Activated naive CD4-positive, alpha-beta T cell treated with anti-CD3 and anti-CD28 coated beads, Interleukin-2, amount 50 U/mL, for 72 hours (primary cell): ENCODE measurements around the gene PCID2. TPM values are rescaled to one million over a fixed set of nuclear protein-coding genes. Genes with fewer than 3 reads are reported as not detected.
A peak's percentile ranks its signal among the peaks of the same experiment; 100 is the strongest.

Experiments used
- ATAC-seq, 2 donors: fragments of 150-1000 bp; cut with Tn5 transposase; 2 replicates each; pipeline ENCODE4 v1.10.0; 2021; ENCODE audit warnings: mild to moderate bottlenecking in 2 of 2, moderate library complexity in 2 of 2
- DNase-seq, 2 donors: peaks; one replicate each; pipeline ENCODE4 v3.0.0; 2021 to 2022; ENCODE audit warnings: low spot score in 2 of 2
- H3K27ac Mint-ChIP-seq, 2 donors: one replicate each; pipeline ENCODE4 v1.8.0; 2022; ENCODE audit warnings: mild to moderate bottlenecking in 2 of 2, mixed read lengths in 2 of 2
- H3K36me3 Mint-ChIP-seq, 2 donors: one replicate each; pipeline ENCODE4 v1.8.0; 2022; ENCODE audit warnings: mixed read lengths in 2 of 2
- H3K9me3 Mint-ChIP-seq, 2 donors: one replicate each; pipeline ENCODE4 v1.8.0; 2022; ENCODE audit warnings: mixed read lengths in 2 of 2
- total RNA-seq, 2 donors: library from RNA; stranded (reverse); gene quantifications; one replicate each; pipeline ENCODE4 v1.2.3, GENCODE V29; 2022

The PCID2 gene
- total RNA-seq, 2 donors from 2014 or later, result 39.9 to 71.3 TPM

DNA sequence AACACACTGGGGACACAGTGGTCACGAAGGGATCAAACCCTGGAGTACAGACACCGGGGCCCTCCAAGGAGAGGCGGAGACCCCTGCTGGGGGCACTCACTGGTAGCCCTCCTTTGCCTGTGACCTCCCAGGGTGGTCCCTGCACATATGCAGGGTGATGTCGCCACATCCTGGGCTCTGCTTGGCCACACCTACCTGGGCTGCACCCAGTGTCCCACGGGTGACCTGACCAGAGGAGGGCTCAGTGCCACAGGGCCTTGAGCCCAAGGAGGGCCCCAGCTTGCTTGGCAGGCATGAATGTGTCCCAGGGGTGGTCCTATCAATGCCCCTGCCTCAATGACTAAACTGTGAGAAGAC lies 4.1 kb downstream of the PCID2 start:
- no peak for ATAC-seq
- DNase-seq, result no peak
- Mint-ChIP-seq H3K27ac (no peak overlapping the region), H3K9me3 (no peaks in the 10 kb centered on the region), H3K36me3 (peaks cover 14 to 25% of the 10 kb centered on the region in 2 donors)

DNA sequence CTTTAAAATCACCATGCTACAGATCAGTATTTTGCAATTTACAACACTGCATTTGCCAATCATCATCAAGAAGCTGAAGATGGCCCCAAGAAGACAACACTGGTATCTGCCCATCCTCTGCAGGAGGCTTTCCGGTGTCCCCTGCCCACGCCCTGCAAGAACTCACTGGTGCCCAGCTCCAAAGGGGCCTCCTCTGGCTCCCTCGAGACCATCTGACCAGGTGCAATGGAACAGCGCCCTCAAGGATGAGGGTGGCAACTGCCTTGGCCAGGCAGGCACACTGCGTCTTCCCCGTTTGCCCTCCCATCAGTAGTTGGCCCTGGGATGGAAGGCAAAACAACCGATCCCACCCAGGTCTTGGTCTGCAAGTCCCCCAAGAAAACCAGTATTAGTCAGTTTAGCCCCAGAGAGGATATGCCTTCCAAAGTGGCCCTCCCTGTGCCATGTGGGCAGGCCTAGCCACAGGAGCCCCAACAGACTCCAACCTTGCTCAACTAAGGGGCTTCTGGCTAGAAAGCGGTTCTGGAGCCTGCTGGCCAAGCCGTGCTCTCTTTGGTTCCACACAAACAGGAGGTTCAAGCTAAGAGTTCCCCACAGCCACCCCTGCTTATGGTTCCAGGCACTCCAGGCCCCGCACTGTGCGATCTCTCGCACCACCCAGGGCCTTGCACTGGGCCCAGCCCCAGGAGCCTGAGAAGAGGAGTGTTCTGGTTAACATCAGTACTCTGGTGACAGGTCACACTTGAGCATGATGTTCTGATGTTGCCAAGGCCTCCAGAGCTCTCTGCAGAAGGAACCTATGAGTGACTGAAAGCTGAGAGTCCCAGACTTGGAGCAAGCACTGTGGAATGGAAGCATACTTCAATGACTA lies 4.7 kb downstream of the PCID2 start:
- H3K36me3 Mint-ChIP-seq, result peaks cover 14 to 25% of the 10 kb centered on the region in 2 donors
- no peaks in the 10 kb centered on the region for H3K9me3 Mint-ChIP-seq

DNA sequence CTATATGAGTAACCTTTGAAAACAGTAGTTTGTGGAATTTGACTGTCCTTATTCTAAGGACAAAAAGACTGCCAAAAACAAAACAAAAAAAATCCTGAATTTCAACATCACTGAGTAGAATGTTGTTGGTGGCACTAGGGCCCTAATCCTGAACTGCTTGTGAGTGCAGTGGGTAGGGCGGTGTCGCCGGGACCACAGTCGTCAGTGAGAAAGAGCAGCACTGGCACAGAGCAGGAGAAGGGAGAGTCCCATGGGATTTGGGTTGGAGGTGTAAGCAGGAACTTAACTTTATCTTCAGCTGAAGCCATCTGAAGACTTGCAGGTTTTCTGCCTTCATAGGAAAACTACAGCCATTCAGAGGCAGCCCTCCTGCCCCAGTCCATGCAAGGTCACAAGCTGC lies 5.6 kb downstream of the PCID2 start:
- DNase-seq (no peak), ATAC-seq (no peak)
- peak overlapping the region in 1 of 2 donors; percentile 89 for H3K27ac Mint-ChIP-seq
- peaks cover 11 to 23% of the 10 kb centered on the region in 2 donors for H3K36me3 Mint-ChIP-seq
- no peaks in the 10 kb centered on the region for H3K9me3 Mint-ChIP-seq

More for the DNA sequence above, 4.7 kb downstream of the PCID2 start:
- no peak overlapping the region for H3K27ac Mint-ChIP-seq
- DNase-seq (no peak), ATAC-seq (no peak)

DNA sequence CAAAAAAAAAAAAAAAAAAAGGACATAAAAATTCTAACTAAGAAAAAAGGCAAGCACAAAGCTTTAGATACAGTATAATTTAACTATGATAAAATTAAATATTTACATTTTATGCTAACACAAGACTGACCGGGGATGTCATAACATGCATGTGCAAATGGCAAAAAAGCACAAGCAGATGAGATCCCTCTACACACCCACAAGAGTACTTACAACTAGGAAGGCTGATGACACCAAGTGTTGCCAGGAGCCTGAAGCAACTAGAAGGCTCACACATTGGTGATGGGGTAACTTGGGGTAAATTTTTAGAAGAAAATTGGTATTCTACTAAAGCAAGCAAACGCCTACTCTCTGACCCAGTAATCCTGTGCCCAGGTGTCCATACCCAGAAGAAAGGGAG lies 6.7 kb downstream of the PCID2 start:
- Mint-ChIP-seq H3K9me3 (no peaks in the 10 kb centered on the region), H3K27ac (peak overlapping the region in 1 of 2 donors; percentile 13), H3K36me3 (peaks cover 2 to 16% of the 10 kb centered on the region in 2 donors)
- ATAC-seq, result no peak
- DNase-seq, result no peak

DNA sequence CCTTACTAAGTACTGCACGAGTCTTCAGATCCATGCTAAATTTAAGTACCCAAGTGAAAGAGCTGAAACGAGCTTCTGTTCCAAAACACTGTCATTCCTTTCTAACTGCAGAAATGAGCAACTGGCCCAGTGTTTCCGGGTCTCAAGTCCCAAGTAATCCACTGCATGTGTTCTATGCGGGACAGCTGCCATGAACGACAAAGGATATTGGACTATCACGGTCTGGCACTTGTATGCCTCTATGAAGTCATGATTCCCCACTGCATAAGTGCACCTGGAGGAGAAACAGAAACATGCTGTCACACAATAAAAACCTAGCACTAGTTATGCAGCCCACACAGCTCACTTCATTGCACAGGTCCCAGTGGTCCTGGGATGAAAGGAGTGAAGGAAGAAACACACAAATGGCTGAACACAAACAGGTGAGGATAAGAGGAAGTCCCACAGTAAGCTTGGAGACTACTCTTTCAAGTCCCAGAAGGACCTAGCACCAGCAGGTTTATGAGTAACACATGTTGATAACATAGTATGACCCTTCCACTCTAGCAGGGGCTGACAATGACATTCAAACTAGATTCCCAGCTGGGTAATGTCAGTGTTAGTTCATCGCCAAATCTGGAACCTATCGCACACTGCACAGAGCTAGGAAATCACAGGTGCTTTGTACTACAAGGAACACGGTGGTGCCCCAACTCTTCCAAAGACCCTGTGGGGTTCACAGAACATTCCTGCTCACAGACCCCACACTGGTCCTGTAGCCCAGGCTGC lies 11.3 kb downstream of the PCID2 start:
- Mint-ChIP-seq H3K27ac (peak overlapping the region in 1 of 2 donors; percentile 14), H3K36me3 (no peaks in the 10 kb centered on the region), H3K9me3 (no peaks in the 10 kb centered on the region)
- no peak for ATAC-seq
- DNase-seq, result no peak

DNA sequence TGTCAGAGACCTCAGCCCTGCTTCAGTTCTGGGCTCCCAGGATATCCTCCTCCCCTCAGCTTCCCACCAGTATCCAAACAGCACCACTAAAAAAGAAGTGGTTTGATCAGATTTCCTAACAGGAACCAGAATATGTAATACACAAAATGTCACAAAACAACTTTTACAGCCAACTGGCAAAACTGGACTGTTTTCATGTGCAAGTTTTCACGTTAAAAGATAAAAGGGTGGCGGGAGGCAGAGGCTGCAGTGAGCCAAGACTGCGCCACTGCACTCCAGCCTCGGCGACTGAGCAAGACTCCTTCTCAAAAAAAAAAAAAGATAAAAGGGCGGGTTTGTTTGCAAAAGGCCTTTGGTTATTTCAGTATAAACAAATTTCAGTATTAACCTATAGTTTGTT lies 13.1 kb downstream of the PCID2 start:
- DNase-seq, result no peak
- ATAC-seq, result no peak
- Mint-ChIP-seq H3K27ac (no peak overlapping the region), H3K36me3 (peaks cover 0 to 2% of the 10 kb centered on the region in 2 donors), H3K9me3 (no peaks in the 10 kb centered on the region)

DNA sequence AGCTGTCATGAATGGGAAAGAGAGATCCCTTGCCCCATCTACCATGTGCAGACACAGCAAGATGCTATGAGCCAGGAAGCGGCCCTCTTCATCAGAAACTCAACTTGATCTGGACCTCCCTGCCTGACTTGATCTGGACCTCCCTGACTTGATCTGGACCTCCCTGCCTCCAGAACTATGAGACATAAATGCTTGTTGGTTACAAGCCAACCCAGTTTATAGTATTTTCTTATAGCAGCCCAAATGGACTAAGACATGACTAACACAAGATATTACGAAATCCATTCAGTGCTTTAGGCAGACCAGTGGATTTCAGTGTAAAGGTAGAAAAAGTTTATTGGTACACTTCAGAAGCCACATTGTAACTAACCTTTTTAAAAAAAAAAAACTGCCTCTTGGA lies 15.6 kb downstream of the PCID2 start:
- DNase-seq (no peak), ATAC-seq (no peak)
- Mint-ChIP-seq H3K9me3 (peaks cover 0 to 6% of the 10 kb centered on the region in 2 donors), H3K36me3 (peaks cover 16 to 26% of the 10 kb centered on the region in 2 donors), H3K27ac (peak overlapping the region in 1 of 2 donors; percentile 60)

DNA sequence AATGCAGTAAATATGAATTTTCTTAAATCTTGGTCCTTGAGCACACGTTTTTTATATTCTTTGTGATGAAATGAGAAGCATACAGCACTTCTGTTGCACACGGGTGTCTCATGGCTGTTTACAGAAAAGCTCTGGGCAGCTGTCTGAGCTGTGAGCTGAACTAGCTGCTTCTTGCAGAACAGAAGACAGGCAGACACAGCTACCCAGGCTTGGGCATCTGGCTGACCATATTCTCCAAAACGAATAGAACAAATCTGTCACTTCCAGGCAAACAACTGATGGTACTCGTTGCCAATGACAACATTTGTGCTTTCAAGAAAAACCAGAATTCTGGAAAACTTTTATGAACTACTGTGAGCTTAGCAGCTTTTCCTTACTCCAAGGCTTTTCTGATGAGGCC lies 16.2 kb downstream of the PCID2 start:
- peaks cover 0 to 6% of the 10 kb centered on the region in 2 donors for H3K9me3 Mint-ChIP-seq
- H3K36me3 Mint-ChIP-seq, result peaks cover 18 to 32% of the 10 kb centered on the region in 2 donors
- DNase-seq (no peak), ATAC-seq (no peak)
- H3K27ac Mint-ChIP-seq, result no peak overlapping the region

DNA sequence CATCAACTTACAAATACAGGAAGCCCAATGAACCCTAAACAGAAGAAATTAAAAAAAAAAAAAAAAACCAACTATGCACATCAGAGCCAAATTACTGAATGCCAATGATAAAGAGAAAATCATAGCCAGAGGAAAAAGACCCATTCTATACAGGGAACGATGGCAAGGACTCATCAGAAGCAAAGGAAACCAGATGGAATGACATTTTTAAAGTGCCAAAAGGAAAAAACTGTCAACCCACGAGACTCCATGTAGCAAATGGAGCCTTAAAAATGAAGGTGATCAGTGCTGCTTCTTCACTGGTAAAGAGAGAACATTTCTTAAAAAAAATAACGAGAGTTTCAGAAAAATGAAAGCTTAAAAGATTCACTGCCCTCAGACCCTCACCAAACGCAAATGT lies 18.3 kb downstream of the PCID2 start:
- peaks cover 18 to 45% of the 10 kb centered on the region in 2 donors for H3K36me3 Mint-ChIP-seq
- H3K27ac Mint-ChIP-seq, result no peak overlapping the region

DNA sequence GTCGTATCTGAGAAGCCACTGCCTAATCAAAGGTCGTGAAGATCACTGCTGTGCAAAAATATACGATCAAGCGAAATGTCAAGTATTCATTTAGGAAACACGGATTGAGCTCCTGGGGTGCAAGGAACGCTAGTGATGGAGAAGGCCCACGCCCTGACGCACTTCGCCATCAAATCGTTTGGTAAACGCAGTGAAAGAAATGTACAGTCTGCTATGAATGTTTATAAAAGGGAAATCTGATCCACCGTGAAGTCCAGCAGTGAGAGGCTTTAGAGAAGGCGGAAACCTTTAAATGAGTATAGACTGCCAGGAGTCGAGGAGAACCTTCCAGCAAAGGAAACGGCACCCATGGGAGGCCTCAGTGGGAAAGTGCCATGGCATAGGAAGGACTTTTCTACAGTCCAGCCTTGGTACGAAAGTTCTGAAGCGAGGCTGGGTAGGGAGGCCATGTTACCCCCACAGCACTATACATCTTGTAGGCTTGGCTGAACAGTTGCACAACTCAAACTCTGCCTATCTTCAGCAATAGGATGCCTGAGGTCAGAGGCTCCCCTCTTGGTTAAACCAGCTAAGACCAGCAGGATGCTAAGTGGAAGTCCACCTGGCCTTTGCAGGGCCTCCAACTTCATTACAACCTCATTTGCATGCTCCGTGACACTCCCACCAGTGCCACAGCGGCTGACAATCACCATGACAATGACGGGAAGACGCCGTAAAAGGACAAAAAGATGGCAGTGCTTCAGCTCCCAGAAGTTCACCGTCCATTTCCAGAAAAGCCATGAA lies 20.4 kb downstream of the PCID2 start:
- Mint-ChIP-seq H3K27ac (peak overlapping the region; percentile 45 to 77), H3K36me3 (peaks cover 18 to 49% of the 10 kb centered on the region in 2 donors), H3K9me3 (peaks cover 0 to 6% of the 10 kb centered on the region in 2 donors)
- ATAC-seq (no peak), DNase-seq (no peak)

More for the DNA sequence above, 18.3 kb downstream of the PCID2 start:
- no peak for ATAC-seq
- DNase-seq, result no peak
- peaks cover 0 to 6% of the 10 kb centered on the region in 2 donors for H3K9me3 Mint-ChIP-seq

DNA sequence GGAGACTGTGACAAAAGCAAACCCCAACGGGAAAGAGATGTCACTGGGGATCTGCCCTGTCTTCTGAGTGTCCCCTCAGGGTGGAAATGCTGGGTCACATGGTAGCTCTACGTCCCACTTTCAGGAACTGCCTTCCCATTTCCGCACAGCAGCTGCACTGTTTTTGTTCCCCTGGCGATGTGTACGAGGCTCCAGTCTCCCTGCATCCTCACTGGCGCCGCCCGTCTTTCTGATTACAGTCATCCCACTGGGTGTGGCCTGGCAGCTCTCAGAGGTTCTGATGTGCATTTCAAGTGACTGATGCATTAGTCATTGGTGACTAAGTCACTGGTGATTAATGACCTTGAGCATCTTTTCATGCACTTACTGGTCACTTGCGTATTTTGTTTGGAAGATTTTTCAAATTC lies 21.2 kb downstream of the PCID2 start:
- ATAC-seq, result peak; percentile 91 to 99

DNA sequence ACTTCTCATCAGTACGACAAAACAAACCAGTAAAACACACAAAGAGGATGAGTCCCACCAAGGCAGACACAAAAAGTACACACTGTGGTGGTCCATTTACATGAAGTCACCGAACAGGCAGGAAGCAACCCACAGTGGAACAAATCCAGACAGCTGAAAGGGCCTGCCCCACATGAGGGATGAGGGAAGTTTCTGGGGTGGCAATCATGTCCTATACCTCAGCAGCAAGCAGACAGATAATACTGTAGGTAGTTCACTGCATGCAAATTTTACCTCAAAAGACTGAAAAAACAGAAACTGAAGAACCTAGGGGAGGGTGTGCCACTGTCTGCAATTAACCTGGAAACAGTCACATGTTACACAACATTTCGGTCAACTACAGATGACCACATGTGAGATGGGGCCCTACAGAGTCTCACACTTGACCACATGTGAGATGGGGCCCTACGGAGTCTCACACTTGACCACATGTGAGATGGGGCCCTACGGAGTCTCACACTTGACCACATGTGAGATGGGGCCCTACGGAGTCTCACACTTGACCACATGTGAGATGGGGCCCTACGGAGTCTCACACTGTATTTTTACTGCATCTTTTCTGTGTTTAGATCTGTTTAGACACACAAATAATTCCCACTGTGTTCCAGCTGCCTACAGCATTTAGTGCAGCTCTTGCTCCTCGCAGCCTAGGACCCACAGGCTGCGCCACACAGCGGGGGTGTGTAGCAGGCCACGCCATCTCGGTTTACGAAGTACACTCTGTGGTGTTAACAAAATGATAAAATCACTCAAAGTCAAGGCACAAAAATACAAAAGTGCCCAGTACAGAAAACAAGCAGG lies 22.2 kb downstream of the PCID2 start:
- Mint-ChIP-seq H3K36me3 (peaks cover 18 to 49% of the 10 kb centered on the region in 2 donors), H3K27ac (peak overlapping the region; percentile 9 to 85), H3K9me3 (peaks cover 0 to 6% of the 10 kb centered on the region in 2 donors)
- no peak for DNase-seq
- ATAC-seq, result peak in 1 of 2 donors; percentile 71

More for the DNA sequence above, 21.2 kb downstream of the PCID2 start:
- H3K36me3 Mint-ChIP-seq, result peaks cover 18 to 49% of the 10 kb centered on the region in 2 donors
- peaks cover 0 to 6% of the 10 kb centered on the region in 2 donors for H3K9me3 Mint-ChIP-seq
- H3K27ac Mint-ChIP-seq, result peak overlapping the region; percentile 48 to 85
- peak; percentile 53 to 68 for DNase-seq

DNA sequence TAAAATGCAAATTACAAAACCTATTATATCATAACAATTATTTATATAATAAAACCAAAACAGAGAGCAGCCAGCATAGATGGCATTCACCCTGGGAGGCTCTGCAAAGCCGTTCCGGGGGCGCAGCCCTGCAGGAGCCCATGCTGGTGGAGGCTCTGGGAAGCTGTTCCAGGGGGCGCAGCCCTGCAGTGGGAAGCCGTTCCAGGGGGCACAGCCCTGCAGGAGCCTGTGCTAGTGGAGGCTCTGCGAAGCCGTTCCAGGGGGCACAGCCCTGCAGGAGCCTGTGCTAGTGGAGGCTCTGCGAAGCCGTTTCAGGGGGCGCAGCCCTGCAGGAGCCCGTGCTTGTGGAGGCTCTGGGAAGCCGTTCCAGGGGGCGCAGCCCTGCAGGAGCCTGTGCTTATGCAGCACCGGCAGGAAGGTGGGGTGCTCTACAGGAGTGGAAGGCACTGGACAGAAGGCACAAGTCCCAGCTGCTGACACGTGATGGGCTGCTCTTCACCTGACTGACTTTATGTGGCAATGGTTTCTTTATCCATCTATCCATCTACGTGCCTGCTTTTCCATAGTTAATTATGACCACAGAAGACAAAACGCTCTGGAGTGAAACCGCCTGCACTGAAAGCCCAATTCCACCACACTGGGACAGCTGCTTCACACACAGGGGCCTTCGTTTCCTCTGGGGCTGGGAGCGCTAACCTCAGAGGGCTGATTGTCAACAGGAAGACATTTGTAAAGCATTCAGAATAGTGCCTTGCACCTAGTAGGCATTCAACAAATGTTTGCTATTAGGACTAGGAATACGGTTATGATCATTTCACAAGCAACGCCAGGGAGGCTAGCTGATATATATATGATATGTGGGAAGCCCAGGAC lies 23.7 kb downstream of the PCID2 start:
- no peak for DNase-seq
- Mint-ChIP-seq H3K36me3 (peaks cover 27 to 50% of the 10 kb centered on the region in 2 donors), H3K9me3 (peaks cover 0 to 6% of the 10 kb centered on the region in 2 donors), H3K27ac (peak overlapping the region in 1 of 2 donors; percentile 87)
- no peak for ATAC-seq

DNA sequence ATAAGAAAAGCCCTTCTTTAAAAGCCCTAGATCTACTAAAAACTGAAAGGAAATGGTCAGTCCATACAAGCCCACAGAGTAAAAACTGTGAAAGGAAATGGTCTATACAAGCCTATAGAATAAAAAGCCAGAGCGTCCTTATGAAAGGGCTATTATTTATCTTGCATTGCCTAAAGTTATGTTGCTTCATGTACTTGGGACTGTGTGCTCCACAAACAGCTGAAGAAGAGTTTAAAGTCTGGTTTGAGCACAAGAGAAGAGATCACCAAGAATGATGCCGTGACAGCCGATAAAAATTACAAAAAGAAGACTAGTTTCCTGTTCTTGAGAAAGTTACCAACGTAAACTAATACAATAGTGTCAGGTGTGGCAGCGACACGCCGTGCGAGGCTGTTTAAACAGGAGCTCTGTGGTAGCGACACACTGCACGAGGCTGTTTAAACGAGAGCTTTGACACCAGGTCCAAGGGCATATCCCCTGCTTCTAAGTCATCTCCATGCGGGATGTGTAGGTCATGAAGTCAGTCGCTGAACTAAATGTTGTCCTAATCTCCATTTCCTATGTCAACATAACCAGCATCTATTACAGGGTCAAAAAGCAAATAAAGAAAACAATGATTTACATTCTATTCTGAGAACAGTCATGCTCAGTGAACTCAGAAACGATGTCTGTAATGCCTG lies 24.9 kb downstream of the PCID2 start:
- DNase-seq (no peak), ATAC-seq (no peak)
- Mint-ChIP-seq H3K36me3 (peaks cover 24 to 41% of the 10 kb centered on the region in 2 donors), H3K27ac (peak overlapping the region in 1 of 2 donors; percentile 50), H3K9me3 (no peaks in the 10 kb centered on the region)
